ENCODE data around the gene SLC18B1.

SLC18B1 gene

GRCh38 chr6:132797951-132798868 is at the start of gene SLC18B1:
Gene SLC18B1, minus strand, starts transcription at chr6:132798637. Its CDS starts 181 bp downstream, at chr6:132798456.
- no peak for FAIRE-seq

GRCh38 chr6:132843316-132844035 is 45.0 kb upstream of the SLC18B1 start:
- no peak for FAIRE-seq

GRCh38 chr6:132841966-132842365 is 43.5 kb upstream of the SLC18B1 start:
- no peak for FAIRE-seq

- no peak for FAIRE-seq
Observed at GRCh38 chr6:132832891-132833290, 34.5 kb upstream of the SLC18B1 start.

GRCh38 chr6:132830334-132830751 is 31.9 kb upstream of the SLC18B1 start:
- FAIRE-seq = no peak

- FAIRE-seq = no peak
Observed at GRCh38 chr6:132820629-132821381, 22.4 kb upstream of the SLC18B1 start.

- FAIRE-seq = no peak
Observed at GRCh38 chr6:132819405-132820161, 21.1 kb upstream of the SLC18B1 start.

GRCh38 chr6:132818404-132819359 is 20.2 kb upstream of the SLC18B1 start:
- FAIRE-seq = no peak

GRCh38 chr6:132817554-132818403 is 19.3 kb upstream of the SLC18B1 start:
- FAIRE-seq = no peak

GRCh38 chr6:132816660-132817059 is 18.2 kb upstream of the SLC18B1 start:
- no peak for FAIRE-seq

- FAIRE-seq = no peak
Observed at GRCh38 chr6:132814716-132815570, 16.5 kb upstream of the SLC18B1 start.

GRCh38 chr6:132813173-132813856 is 14.9 kb upstream of the SLC18B1 start:
- no peak for FAIRE-seq

GRCh38 chr6:132812756-132813172 is 14.3 kb upstream of the SLC18B1 start:
- no peak for FAIRE-seq

- no peak for FAIRE-seq
Observed at GRCh38 chr6:132812255-132812732, 13.9 kb upstream of the SLC18B1 start.

GRCh38 chr6:132811276-132811675 is 12.8 kb upstream of the SLC18B1 start:
- no peak for FAIRE-seq

GRCh38 chr6:132805548-132805947 is 7.1 kb upstream of the SLC18B1 start:
- FAIRE-seq = no peak

GRCh38 chr6:132804251-132804650 is 5.8 kb upstream of the SLC18B1 start:
- FAIRE-seq = no peak

- no peak for FAIRE-seq
Observed at GRCh38 chr6:132800656-132801055, 2.2 kb upstream of the SLC18B1 start.

All from islet of Langerhans (tissue), 1 donor.